GM06990 (cell line): ENCODE results near the gene FAM107B.

Experiments used
- DNase-seq: peaks from one replicate; pipeline ENCODE4 v3.0.0-alpha.2; 2011; ENCODE audit not compliant: insufficient read length; ENCODE audit errors: extremely low read depth
- H3K27me3 ChIP-seq: replicated peaks from 2 replicates; pipeline ENCODE4 v1.6.0; 2011; ENCODE audit warnings: low read length; ENCODE audit not compliant: control insufficient read depth, insufficient read depth
- H3K36me3 ChIP-seq: 2 replicates; pipeline ENCODE4 v1.5.1; 2011; ENCODE audit warnings: low read length; ENCODE audit not compliant: control insufficient read depth, insufficient read depth
- H3K4me3 ChIP-seq: replicated peaks from 2 replicates; pipeline ENCODE4 v1.5.1; 2011; ENCODE audit warnings: low read depth, mild to moderate bottlenecking, control low read depth, low read length
- CTCF ChIP-seq: IDR thresholded peaks from 2 replicates; pipeline ENCODE4 v1.5.1; 2011; ENCODE audit warnings: low read length, control low read depth, mild to moderate bottlenecking, inconsistent platforms; ENCODE audit not compliant: insufficient read depth, poor library complexity, severe bottlenecking

FAM107B gene

GRCh38 chr10:14543046-14543903, 231.4 kb downstream of the FAM107B start:
- no peak for DNase-seq
- Histone ChIP-seq H3K27me3 (no peaks in the 10 kb centered on the region), H3K4me3 (no peak overlapping the region), H3K36me3 (peaks cover 8% of the 10 kb centered on the region)
- TF ChIP-seq CTCF = peak; percentile 30

GRCh38 chr10:14541379-14541778, 233.3 kb downstream of the FAM107B start:
- DNase-seq = no peak
- Histone ChIP-seq H3K36me3 (peaks cover 7% of the 10 kb centered on the region), H3K4me3 (no peak overlapping the region), H3K27me3 (no peaks in the 10 kb centered on the region)
- no peak for TF ChIP-seq CTCF

- Histone ChIP-seq H3K4me3 (no peak overlapping the region), H3K27me3 (no peaks in the 10 kb centered on the region), H3K36me3 (peaks cover 7% of the 10 kb centered on the region)
- no peak for DNase-seq
- no peak for TF ChIP-seq CTCF
These were observed 234.1 kb downstream of the FAM107B start for GRCh38 chr10:14540611-14541010.

GRCh38 chr10:14540062-14540461, 234.6 kb downstream of the FAM107B start:
- DNase-seq = no peak
- no peak for TF ChIP-seq CTCF
- Histone ChIP-seq H3K4me3 (no peak overlapping the region), H3K36me3 (peaks cover 7% of the 10 kb centered on the region), H3K27me3 (no peaks in the 10 kb centered on the region)

- TF ChIP-seq CTCF = no peak
- DNase-seq = no peak
- H3K27me3 ChIP-seq = no peaks in the 10 kb centered on the region
- H3K36me3 ChIP-seq = peaks cover 7% of the 10 kb centered on the region
- H3K4me3 ChIP-seq = no peak overlapping the region
These were observed 235.5 kb downstream of the FAM107B start for GRCh38 chr10:14539176-14539575.
